IPS DF 4.7 (cell line): ENCODE measurements around the gene UBR2.
"Not testable (repeated sequence)": the region's sequence is repeated elsewhere in the genome, so short reads cannot be mapped to it uniquely, and the experiment has no call there.

Source experiments
- DNase-seq: peaks from one replicate; pipeline ENCODE4 v3.0.0-alpha.2; 2013; ENCODE audit warnings: low spot score; ENCODE audit errors: extremely low read depth

Gene UBR2

GRCh38 chr6:42726485-42727086 lies 162.8 kb downstream of the UBR2 start:
- peak; percentile 60 for DNase-seq

GRCh38 chr6:42727087-42727611 lies 163.3 kb downstream of the UBR2 start:
- DNase-seq, result no peak

- DNase-seq, result no peak
Measured at GRCh38 chr6:42727627-42728026, 163.8 kb downstream of the UBR2 start.

- no peak for DNase-seq
Measured at GRCh38 chr6:42729731-42730130, 165.9 kb downstream of the UBR2 start.

- DNase-seq, result not testable (repeated sequence)
Measured at GRCh38 chr6:42733867-42734481, 170.1 kb downstream of the UBR2 start.

- DNase-seq, result no peak
Measured at GRCh38 chr6:42735976-42736375, 172.1 kb downstream of the UBR2 start.

- no peak for DNase-seq
Measured at GRCh38 chr6:42740725-42741124, 176.9 kb downstream of the UBR2 start.

GRCh38 chr6:42742116-42742894 lies 178.5 kb downstream of the UBR2 start:
- DNase-seq, result no peak
